BE2C (cell line): ENCODE measurements around the gene ST6GALNAC4.

ENCODE experiments used
- DNase-seq: peaks from one replicate; pipeline ENCODE4 v3.0.0-alpha.2; 2020
- H3K27me3 ChIP-seq: fragments of 250-450 bp; sonication (Bioruptor Pico); 2 replicates; pipeline ENCODE4 v1.5.1; 2020; ENCODE audit warnings: mild to moderate bottlenecking
- H3K36me3 ChIP-seq: fragments of 250-450 bp; sonication (Bioruptor Pico); 2 replicates; pipeline ENCODE4 v1.5.1; 2020; ENCODE audit warnings: mild to moderate bottlenecking
- H3K4me1 ChIP-seq: fragments of 250-450 bp; sonication (Bioruptor Pico); 2 replicates; pipeline ENCODE4 v1.5.1; 2020
- H3K4me3 ChIP-seq: 2 replicates; pipeline ENCODE4 v1.5.1; 2011; ENCODE audit warnings: low read depth, low read length
- H3K9me3 ChIP-seq: fragments of 250-450 bp; sonication (Bioruptor Pico); 2 replicates; pipeline ENCODE4 v1.5.1; 2020
- TF ChIP-seq, protein P1 (sequence below): IDR thresholded peaks from 2 replicates; pipeline ENCODE4 v1.5.1; 2012; ENCODE audit warnings: mild to moderate bottlenecking, low read depth, low read length

The ST6GALNAC4 gene

DNA sequence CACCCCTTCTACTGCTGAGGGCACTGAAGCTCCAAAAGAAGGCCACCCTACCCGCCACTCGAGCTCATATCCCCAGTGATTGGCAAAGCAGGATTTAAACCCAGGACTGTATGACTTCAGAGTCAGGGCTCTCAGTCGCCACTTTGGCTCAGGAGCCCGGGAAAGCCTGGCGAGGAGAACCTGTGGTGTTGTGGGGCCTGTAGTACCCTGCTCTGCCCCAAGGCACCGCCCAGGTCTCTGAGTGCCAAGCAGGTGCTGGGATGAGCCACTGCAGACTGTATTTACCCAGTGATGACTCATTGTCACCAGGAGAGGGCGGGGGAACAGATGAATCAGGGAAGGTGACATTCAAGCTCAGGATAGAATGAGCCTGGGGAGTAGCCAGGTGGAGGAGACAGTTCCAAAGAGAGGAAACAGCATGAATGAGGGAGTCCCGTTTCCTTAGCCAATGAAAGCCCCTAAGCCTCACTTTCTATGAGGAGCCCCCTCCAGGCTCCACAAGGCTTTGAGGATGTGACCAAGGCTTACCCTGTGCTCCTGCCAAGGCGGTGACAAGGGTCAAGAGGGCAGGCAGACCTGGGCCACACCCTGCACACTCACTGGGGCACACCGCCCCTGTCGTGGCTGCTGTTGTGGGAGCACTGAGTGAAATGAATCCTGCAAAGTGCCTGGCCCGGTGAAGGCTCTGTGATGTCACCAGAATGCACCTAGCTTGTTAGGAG lies 38.6 kb upstream of the ST6GALNAC4 start:
- Histone ChIP-seq H3K9me3 (no peaks in the 10 kb centered on the region), H3K4me1 (peaks cover 21% of the 10 kb centered on the region), H3K27me3 (no peaks in the 10 kb centered on the region), H3K36me3 (no peaks in the 10 kb centered on the region), H3K4me3 (no peak overlapping the region)
- DNase-seq: peak; percentile 83
- TF ChIP-seq, protein P1, sequence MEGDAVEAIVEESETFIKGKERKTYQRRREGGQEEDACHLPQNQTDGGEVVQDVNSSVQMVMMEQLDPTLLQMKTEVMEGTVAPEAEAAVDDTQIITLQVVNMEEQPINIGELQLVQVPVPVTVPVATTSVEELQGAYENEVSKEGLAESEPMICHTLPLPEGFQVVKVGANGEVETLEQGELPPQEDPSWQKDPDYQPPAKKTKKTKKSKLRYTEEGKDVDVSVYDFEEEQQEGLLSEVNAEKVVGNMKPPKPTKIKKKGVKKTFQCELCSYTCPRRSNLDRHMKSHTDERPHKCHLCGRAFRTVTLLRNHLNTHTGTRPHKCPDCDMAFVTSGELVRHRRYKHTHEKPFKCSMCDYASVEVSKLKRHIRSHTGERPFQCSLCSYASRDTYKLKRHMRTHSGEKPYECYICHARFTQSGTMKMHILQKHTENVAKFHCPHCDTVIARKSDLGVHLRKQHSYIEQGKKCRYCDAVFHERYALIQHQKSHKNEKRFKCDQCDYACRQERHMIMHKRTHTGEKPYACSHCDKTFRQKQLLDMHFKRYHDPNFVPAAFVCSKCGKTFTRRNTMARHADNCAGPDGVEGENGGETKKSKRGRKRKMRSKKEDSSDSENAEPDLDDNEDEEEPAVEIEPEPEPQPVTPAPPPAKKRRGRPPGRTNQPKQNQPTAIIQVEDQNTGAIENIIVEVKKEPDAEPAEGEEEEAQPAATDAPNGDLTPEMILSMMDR: peak; percentile 72

DNA sequence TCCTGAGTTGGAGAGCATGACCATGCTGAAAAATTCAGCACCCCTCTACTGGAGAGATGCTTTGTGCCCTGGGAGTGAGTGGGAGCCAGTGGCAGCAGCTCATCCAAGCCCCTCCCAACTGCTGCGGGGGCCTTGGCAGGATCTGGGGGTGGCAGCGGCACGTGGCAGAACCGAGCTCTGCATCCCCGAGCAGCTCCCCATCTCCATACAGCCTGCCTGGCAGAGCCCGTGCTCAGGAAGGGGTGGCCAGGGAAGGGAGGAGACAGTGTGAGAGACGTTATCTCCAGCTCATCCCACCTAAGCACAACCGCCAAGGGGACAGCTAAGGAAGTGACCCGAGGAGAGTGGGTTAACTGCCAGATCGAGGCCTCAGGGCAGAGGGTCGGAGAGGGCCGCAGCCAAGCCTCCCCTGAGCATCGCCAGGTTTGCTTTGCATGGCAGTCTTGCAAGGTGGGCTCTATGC lies 38.0 kb upstream of the ST6GALNAC4 start:
- H3K4me3 ChIP-seq: no peak overlapping the region
- DNase-seq: no peak
- H3K9me3 ChIP-seq: no peaks in the 10 kb centered on the region
- H3K27me3 ChIP-seq: no peaks in the 10 kb centered on the region
- TF ChIP-seq, protein P1: no peak
- H3K4me1 ChIP-seq: peaks cover 24% of the 10 kb centered on the region
- H3K36me3 ChIP-seq: no peaks in the 10 kb centered on the region

DNA sequence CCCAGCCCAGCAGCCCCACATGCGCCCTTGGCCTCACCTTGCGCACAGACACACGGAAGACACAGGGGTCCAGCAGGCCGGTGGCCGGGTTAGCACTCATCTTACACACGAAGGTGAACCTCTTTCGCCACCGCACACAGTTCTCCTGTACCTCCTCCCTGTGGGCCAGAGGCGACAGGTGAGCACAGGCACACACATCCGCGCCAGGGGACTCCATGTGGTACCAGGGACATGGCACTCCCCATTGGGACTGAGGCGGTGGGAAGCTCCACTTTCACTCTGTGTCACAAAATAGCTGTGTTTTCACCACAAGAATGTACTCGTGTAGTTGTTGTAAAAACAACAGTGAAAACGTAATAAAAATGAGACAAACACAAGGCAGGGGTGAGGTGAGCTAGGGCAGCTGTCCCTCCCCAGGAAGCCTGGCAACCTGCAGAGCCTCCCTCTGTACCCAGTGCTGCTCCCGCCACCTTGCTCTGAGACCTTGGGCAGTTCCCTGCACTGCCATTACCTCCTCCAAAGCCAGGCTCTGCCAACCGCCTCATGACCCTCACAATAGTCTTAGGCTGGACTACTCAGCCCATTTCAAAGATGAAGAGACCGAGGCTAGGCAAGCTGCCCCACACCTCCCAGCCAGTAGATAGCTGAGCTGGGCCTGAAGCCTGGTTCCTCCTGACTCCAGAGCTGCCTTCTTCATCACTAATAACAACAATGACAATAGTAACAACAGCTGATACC lies 37.1 kb upstream of the ST6GALNAC4 start:
- no peak overlapping the region for H3K4me3 ChIP-seq
- no peaks in the 10 kb centered on the region for H3K9me3 ChIP-seq
- peaks cover 28% of the 10 kb centered on the region for H3K4me1 ChIP-seq
- no peaks in the 10 kb centered on the region for H3K27me3 ChIP-seq
- H3K36me3 ChIP-seq: no peaks in the 10 kb centered on the region
- DNase-seq: no peak
- TF ChIP-seq, protein P1: no peak

DNA sequence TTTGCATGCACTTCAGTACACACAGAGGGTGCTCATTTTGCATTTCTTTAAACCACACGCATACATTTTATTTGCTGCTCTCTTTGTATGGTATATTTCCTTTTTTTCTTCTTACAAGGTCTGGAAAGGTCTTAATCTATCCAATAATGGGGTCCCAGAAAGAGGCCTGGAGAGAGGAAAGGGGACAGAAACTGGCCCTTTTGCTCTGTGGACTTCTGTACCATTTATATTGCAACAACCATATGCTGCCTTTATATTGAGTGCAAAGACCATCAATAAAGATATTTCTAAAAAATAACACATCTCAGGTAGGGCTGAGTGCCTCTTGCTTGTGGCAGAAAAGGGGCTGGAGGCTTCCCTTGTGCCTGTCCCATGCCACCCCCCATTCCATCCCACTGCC lies 36.3 kb upstream of the ST6GALNAC4 start:
- Histone ChIP-seq H3K4me3 (no peak overlapping the region), H3K27me3 (no peaks in the 10 kb centered on the region), H3K4me1 (peaks cover 28% of the 10 kb centered on the region), H3K36me3 (no peaks in the 10 kb centered on the region), H3K9me3 (no peaks in the 10 kb centered on the region)
- no peak for DNase-seq
- TF ChIP-seq, protein P1: no peak

DNA sequence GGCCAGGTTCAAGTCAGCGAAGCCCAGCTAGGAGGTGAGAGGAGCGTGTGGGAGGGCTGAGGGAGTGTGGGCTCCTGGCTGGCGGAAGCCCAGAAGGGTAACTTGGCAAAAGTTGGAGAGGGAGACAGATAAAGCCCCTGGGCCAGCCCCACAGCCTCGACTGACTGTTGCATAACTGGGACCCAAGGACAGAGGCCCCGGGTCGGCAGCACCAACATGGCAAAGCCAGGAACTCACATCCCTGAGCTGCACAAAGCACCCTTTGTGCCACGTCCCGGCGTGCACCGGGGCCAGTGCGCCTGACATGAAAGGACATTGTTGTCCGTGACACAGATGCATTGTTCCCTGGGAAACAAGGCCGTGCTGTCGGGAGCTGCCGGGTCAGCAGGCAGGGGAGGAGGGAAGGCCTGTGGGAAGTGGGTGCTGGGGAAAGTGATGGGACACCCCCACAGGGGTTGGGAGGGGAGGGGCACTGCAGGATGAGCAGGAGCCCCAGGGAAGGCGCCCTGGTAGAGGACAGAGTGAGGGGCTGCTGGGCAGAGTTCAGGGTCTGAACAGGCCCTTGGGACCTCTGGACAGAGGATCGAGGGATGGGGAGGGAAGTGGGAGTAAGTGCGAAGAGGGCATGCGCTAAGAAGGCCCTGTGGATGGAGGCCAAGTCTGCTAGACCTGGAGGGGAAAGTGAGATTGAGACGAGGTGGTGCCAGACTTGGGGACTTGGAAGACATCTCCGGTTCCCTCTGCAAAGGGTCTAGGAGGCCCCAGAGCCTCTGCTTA lies 33.9 kb upstream of the ST6GALNAC4 start:
- Histone ChIP-seq H3K4me1 (peaks cover 24% of the 10 kb centered on the region), H3K27me3 (no peaks in the 10 kb centered on the region), H3K9me3 (no peaks in the 10 kb centered on the region), H3K36me3 (no peaks in the 10 kb centered on the region), H3K4me3 (no peak overlapping the region)
- DNase-seq: no peak
- TF ChIP-seq, protein P1: no peak
